ENCODE data around the gene SCAI.
"Not testable (repeated sequence)": the region's sequence is repeated elsewhere in the genome, so short reads cannot be mapped to it uniquely, and the experiment has no call there.

Gene SCAI

DNA sequence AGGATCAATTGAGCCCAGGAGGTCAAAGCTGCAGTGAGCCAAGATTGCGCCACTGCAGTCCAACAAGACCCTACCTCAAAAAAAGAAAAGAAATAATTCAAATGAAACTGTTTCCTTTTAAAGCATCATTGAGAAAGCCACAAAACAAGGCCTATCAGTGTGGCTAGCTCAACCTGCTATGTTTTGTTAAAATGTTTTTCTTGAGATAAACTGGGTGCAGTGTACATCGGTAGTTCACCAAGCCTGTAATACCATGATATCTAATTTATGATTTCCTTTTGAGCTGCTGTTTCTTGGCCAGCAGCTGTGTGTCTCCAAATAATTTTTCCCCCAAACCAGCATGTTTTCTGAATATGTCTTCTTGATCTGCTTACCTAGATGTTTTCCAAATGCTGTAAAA lies 105.2 kb downstream of the SCAI start:
- no peak for DNase-seq (ENCODE audit: low read depth in 1 of 2, low spot score in 1 of 2)

- DNase-seq (ENCODE audit: low read depth in 1 of 2, low spot score in 1 of 2) = no peak
Observed at GRCh38 chr9:125028041-125028440, 115.3 kb downstream of the SCAI start.

- no peak for DNase-seq (ENCODE audit: low read depth in 1 of 2, low spot score in 1 of 2)
Observed at GRCh38 chr9:125024917-125025316, 118.4 kb downstream of the SCAI start.

DNA sequence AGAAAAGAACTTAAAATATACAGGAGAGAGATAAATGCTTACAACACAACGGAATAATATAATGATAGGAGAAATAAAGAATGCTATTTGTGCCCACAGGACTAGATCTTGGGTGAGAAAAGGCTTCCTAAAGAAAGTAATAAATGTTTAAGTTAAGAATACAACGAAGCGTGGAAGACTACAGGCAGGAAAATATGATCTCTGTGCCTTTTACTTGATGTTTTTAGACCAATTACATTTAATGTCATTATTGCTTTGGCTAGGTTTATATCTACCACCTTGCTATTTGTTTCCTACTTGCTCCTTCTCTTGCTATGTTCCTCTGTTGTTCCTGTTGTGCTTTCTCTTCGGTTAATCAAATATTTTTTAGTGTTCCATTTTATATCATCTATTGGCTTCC lies 122.3 kb downstream of the SCAI start:
- no peak for DNase-seq (ENCODE audit: low read depth in 1 of 2, low spot score in 1 of 2)

DNA sequence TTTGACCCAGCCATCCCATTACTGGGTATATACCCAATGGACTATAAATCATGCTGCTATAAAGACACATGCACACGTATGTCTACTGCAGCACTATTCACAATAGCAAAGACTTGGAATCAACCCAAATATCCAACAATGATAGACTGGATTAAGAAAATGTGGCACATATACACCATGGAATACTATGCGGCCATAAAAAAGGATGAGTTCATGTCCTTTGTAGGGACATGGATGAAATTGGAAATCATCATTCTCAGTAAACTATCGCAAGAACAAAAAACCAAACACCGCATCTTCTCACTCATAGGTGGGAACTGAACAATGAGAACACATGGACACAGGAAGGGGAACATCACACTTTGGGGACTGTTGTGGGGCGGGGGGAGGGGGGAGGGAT lies 127.7 kb downstream of the SCAI start:
- DNase-seq (ENCODE audit: low read depth in 1 of 2, low spot score in 1 of 2) = not testable (repeated sequence)

DNA sequence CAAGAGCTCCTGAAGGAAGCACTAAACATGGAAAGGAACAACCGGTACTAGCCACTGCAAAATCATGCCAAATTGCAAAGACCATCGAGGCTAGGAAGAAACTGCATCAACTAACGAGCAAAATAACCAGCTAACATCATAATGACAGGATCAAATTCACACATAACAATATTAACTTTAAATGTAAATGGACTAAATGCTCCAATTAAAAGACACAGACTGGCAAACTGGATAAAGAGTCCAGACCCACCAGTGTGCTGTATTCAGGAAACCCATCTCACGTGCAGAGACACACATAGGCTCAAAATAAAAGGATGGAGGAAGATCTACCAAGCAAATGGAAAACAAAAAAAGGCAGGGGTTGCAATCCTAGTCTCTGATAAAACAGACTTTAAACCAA lies 131.3 kb downstream of the SCAI start:
- not testable (repeated sequence) for DNase-seq (ENCODE audit: low read depth in 1 of 2, low spot score in 1 of 2)

- no peak for DNase-seq (ENCODE audit: low read depth in 1 of 2, low spot score in 1 of 2)
Observed at GRCh38 chr9:125008599-125008998, 134.7 kb downstream of the SCAI start.

GRCh38 chr9:125003332-125003731 lies 140.0 kb downstream of the SCAI start:
- no peak for DNase-seq (ENCODE audit: low read depth in 1 of 2, low spot score in 1 of 2)

GRCh38 chr9:124983698-124984097 lies 159.6 kb downstream of the SCAI start:
- DNase-seq (ENCODE audit: low read depth in 1 of 2, low spot score in 1 of 2) = no peak

DNA sequence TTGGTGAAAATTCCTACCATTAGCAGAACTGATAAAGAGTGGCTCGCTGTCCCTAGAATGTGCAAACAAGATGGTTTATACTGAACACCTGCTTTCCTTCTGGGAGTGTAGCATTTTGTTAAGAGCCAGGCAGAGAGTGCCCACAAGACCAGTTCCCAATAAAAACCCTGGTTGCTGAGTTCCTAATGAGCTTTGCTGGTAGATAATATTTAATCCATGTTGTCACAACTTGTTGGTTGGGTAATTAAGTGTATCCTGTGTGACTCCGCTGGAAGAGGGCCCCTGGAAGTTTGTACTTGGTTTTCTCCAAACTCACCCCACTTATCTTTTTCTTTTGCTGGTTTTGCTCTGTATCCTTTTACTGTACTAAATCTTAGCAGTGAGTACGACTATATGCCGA lies 162.9 kb downstream of the SCAI start:
- DNase-seq (ENCODE audit: low read depth in 1 of 2, low spot score in 1 of 2) = no peak

DNA sequence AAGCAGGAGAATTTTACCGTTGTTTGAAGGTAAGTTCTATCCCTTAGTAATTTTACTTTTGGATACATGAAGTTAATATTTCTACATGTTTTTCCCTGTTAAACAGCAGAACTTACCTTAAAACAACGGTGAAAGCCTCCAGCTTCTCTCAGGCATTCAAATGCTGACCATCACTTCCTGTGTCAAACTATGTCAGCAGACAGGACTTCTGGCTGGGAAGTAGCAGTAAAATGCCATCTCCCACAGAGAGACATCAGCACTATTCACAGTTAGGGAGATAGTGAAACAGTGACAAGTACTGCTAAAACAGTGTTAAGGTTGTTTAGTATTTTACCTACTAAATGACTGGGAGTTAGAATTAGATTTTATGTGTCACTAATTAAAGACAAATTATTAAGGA lies 168.2 kb downstream of the SCAI start:
- DNase-seq (ENCODE audit: low read depth in 1 of 2, low spot score in 1 of 2) = no peak

DNA sequence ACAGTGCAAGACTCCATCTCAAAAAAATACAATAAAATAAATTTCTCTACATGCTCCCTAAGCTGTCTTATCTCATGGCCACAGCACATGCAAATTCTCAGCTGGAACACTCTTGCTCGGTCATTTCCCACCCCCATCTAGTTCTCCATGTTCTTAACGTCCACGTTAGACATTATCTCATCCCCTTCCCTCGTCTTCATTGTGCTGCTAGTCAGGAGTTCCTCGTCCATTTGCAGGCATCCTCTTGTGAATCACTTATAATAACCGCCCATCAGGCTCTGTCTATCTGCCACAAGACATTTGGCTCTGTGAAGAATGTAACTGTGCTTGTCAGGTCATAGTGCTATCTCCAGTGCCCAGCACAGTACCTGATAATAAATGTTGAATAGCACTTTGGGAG lies 169.5 kb downstream of the SCAI start:
- DNase-seq (ENCODE audit: low read depth in 1 of 2, low spot score in 1 of 2) = no peak

GRCh38 chr9:124972241-124972770 lies 171.0 kb downstream of the SCAI start:
- no peak for DNase-seq (ENCODE audit: low read depth in 1 of 2, low spot score in 1 of 2)

DNA sequence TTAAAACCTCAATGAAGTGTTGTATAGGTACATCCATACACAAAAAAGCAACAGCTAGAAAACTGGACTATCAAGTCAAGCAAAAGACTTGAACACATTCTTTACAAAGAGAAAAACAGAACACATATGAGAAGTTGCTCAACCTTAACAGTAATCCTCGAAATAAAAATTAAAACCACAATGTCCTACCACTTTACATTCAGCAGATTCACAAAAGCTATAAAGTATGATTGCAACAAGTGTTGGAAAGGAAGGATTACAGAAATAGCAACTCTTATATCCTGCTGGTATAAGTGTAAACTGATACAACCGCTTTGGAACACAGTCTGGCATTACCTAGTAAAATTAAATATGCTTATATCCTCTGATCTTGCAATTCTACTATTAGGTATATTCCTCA lies 173.9 kb downstream of the SCAI start:
- no peak for DNase-seq (ENCODE audit: low read depth in 1 of 2, low spot score in 1 of 2)

- no peak for DNase-seq (ENCODE audit: low read depth in 1 of 2, low spot score in 1 of 2)
Observed at GRCh38 chr9:124968238-124968637, 175.1 kb downstream of the SCAI start.

DNA sequence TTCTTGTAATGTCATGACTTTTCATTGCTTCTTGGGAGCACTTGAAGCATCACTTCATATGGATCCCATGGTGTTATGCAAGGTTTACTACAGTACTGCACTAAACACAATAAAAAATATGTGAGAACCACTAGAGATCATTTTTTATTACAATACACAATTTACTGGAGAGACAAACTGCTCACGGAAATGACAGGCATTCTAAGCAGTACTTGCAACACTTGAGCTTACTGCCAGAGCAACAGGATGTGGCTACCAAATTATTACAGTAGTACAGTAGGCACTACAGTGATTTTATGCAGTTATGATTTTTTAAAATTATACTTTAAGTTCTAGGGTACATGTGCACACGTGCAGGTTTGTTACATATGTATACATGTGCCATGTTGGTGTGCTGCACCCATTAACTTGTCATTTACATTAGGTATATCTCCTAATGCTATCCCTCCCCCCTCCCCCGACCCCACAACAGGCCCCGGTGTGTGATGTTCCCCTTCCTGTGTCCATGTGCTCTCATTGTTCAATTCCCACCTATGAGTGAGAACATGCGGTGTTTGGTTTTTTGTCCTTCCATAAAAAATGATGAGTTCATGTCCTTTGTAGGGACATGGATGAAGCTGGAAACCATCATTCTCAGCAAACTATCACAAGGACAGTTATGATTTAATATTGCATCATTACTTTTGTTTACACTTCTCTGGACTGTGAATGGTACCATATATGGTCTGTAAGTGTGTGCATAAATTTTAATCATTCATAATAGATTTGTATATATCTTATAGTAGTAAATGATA lies 177.4 kb downstream of the SCAI start:
- DNase-seq (ENCODE audit: low read depth in 1 of 2, low spot score in 1 of 2) = not testable (repeated sequence)

DNA sequence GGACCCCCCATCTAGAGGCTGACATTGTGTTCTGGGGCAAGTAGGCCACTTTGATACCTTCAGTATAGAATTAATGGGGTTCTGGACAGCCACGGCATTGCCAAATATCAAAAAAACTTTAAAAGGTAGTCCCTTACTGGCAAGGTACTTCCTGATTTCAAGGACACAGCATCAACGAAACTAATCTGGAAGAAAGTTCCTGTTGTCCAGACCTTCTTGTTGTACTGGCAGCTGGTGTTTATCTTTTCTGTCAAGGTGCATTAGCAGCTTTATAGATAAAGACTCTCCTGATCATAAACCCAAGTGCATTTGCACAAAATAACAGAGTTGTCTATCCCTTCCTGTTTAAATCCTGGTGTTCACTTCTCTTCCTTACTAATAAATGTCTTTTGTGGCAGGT lies 178.7 kb downstream of the SCAI start:
- no peak for DNase-seq (ENCODE audit: low read depth in 1 of 2, low spot score in 1 of 2)

DNA sequence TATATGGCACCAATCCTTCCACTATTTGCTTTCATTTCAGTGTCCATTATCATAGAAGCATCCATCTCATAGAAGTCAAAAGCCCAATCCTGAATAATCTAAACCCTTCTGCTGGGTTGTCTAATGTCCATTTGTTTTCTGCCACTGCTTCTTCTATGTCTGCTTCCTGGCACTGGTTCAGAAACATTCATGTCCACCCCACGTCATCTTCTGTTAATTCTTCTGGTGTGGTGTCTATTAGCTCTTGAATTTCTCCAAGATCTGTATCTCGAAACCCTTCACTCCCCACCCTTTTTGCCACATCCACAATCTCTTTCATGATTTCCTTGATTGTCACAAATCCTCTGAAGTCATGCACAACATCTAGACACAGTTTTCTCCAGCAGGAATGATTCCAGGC lies 179.3 kb downstream of the SCAI start:
- DNase-seq (ENCODE audit: low read depth in 1 of 2, low spot score in 1 of 2) = no peak

- no peak for DNase-seq (ENCODE audit: low read depth in 1 of 2, low spot score in 1 of 2)
Observed at GRCh38 chr9:124960409-124960752, 182.9 kb downstream of the SCAI start.

- DNase-seq (ENCODE audit: low read depth in 1 of 2, low spot score in 1 of 2) = not testable (repeated sequence)
Observed at GRCh38 chr9:124959671-124960408, 183.5 kb downstream of the SCAI start.

DNA sequence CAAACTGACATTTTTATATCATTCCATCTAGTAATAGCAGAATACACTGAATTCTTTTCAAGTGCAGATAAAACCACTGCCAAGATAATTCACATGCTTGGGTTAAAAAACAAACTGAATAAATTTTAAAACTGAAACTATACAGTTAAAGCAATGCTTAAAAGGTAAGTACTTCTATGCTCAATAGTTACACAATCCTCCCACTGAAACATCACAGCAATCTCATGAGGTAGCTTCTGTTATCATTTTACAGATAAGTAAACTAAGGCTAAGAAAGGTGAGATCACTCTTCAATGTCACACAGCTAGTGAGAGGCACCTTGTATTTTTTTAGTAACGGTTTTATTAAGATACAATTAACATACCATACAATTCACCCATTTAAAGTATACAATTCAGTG lies 189.1 kb downstream of the SCAI start:
- DNase-seq (ENCODE audit: low read depth in 1 of 2, low spot score in 1 of 2) = no peak

GRCh38 chr9:124950050-124950718 lies 193.1 kb downstream of the SCAI start:
- DNase-seq (ENCODE audit: low read depth in 1 of 2, low spot score in 1 of 2) = no peak

Data from activated T-helper 1 cell treated with anti-CD3 and anti-CD28 coated beads, Interleukin-2, amount 50 U/mL, for 16 hours (primary cell).